ENCODE data around the gene CDC42BPA. TPM values are rescaled to one million over a fixed set of nuclear protein-coding genes. Genes with fewer than 3 reads are reported as not detected.

CDC42BPA gene
- total RNA-seq (2022; extraction: Qiagen RNA extraction; ENCODE audit: low read depth): 7.9 to 11.1 TPM (median 11.0 TPM) in 5 replicates

GRCh38 chr1:227318016-227318852, at the start of gene CDC42BPA:
Gene CDC42BPA (minus strand): TSS chr1:227318492. CDS start chr1:227317182, 1,310 bp downstream.

GRCh38 chr1:226940029-226940805, 378.1 kb downstream of the CDC42BPA start, which contains the start of gene COQ8A:
Gene COQ8A (plus strand): TSS chr1:226940294. CDS start chr1:226961386, 21,092 bp downstream.

Other genes with a start within 250 kb of the CDC42BPA start
- gene ZNF678, start 245.1 kb upstream of the CDC42BPA start, total RNA-seq (2022; extraction: Qiagen RNA extraction; ENCODE audit: low read depth): 0.58 to 2.5 TPM (median 1.8 TPM) in 5 replicates